ENCODE results near the gene CLUH.

- TF ChIP-seq, protein P1, sequence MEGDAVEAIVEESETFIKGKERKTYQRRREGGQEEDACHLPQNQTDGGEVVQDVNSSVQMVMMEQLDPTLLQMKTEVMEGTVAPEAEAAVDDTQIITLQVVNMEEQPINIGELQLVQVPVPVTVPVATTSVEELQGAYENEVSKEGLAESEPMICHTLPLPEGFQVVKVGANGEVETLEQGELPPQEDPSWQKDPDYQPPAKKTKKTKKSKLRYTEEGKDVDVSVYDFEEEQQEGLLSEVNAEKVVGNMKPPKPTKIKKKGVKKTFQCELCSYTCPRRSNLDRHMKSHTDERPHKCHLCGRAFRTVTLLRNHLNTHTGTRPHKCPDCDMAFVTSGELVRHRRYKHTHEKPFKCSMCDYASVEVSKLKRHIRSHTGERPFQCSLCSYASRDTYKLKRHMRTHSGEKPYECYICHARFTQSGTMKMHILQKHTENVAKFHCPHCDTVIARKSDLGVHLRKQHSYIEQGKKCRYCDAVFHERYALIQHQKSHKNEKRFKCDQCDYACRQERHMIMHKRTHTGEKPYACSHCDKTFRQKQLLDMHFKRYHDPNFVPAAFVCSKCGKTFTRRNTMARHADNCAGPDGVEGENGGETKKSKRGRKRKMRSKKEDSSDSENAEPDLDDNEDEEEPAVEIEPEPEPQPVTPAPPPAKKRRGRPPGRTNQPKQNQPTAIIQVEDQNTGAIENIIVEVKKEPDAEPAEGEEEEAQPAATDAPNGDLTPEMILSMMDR (IDR thresholded peaks at IDR 0.05), result no peak
- TF ChIP-seq EP300 (IDR thresholded peaks at IDR 0.05), result no peak
Measured at GRCh38 chr17:2694381-2695242, 17.0 kb downstream of the CLUH start.
